ENCODE measurements around the gene CREB3L1. TPM values are rescaled to one million over a fixed set of nuclear protein-coding genes. Genes with fewer than 3 reads are reported as not detected.

CREB3L1 gene
- total and polyA plus RNA-seq, 2 of the 13 experiments (the other 11 are each of a cell fraction or from before 2014, with no cell fraction given), result not detected

DNA sequence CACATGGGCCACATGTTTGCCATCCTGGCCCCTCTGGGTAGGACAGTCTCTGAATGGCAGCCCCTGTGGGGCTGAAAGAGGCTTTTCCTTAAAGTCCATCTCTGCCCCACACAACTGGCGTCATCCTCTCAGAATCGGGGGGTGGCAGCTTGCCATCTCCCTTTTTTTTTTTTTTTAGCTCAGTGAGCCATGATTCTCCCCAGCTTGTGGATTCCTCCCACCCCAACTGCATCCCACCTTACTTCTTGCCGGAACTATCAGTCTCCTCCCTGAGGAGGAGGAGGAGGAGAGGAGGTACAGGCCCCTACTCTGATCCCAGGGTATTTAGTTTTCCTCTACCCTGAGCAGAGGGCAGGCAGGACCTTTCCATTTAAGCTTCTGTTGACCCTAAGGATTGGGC lies 73.2 kb downstream of the CREB3L1 start:
- H3K4me3 ChIP-seq (replicated peaks in 1 of 3; ENCODE audit: insufficient read depth in 1 of 3, low read depth in 2 of 3, low read length in 3 of 3), result no peak overlapping the region

More for the DNA sequence above, 73.2 kb downstream of the CREB3L1 start:
- no peak overlapping the region for H3K9ac ChIP-seq (ENCODE audit: insufficient read depth, low read depth, low read length)
- DNase-seq (ENCODE audit: low spot score) (no peak), FAIRE-seq (no peak), ATAC-seq (no peak)
- peaks cover 49% of the 10 kb centered on the region for H3K4me1 ChIP-seq (ENCODE audit: insufficient read depth, low read length)
- no TSS peak for BruUV-seq (replicated peaks)
- no peaks in the 10 kb centered on the region for H3K9me3 ChIP-seq (ENCODE audit: low read length)
- intact Hi-C loops (cut with micrococcal nuclease; ENCODE audit: unreplicated experiment), result no loop called here
- H2AFZ ChIP-seq (ENCODE audit: low read length), result no peak overlapping the region
- POLR2A ChIA-PET, result interaction anchor here (0.7 kb wide), 1 partner anchor 14 kb away, joined by 3 read pairs; no protein-coding TSS in a partner anchor
- no peak overlapping the region for H3K4me2 ChIP-seq (ENCODE audit: low read depth, low read length)
- 0 out of 5 replicates have a peak, but pooled peaks cover 0 to 4% of the 10 kb centered on the region in 2 experiments for H3K36me3 ChIP-seq (replicated peaks in 1 of 2; ENCODE audit: control insufficient read depth in 1 of 2, insufficient read depth in 2 of 2, low read length in 2 of 2)
- WGBS (ENCODE audit: low lambda C conversion rate), result 91% methylated on average over 3 of the region's 3 CpGs
- H4K20me1 ChIP-seq (ENCODE audit: insufficient read depth, low read length), result no peaks in the 10 kb centered on the region
- TF ChIP-seq ETV5 (CRISPR knock-in tag; IDR thresholded peaks at IDR 0.05; ENCODE audit: borderline replicate concordance), result no peak
- TF ChIP-seq, protein P1, sequence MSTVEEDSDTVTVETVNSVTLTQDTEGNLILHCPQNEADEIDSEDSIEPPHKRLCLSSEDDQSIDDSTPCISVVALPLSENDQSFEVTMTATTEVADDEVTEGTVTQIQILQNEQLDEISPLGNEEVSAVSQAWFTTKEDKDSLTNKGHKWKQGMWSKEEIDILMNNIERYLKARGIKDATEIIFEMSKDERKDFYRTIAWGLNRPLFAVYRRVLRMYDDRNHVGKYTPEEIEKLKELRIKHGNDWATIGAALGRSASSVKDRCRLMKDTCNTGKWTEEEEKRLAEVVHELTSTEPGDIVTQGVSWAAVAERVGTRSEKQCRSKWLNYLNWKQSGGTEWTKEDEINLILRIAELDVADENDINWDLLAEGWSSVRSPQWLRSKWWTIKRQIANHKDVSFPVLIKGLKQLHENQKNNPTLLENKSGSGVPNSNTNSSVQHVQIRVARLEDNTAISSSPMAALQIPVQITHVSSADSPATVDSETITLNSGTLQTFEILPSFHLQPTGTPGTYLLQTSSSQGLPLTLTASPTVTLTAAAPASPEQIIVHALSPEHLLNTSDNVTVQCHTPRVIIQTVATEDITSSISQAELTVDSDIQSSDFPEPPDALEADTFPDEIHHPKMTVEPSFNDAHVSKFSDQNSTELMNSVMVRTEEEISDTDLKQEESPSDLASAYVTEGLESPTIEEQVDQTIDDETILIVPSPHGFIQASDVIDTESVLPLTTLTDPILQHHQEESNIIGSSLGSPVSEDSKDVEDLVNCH (CRISPR knock-in tag; IDR thresholded peaks at IDR 0.05), result no peak
- no peak for TF ChIP-seq TSC22D2 (CRISPR knock-in tag; IDR thresholded peaks at IDR 0.05; ENCODE audit: borderline replicate concordance)
- TF ChIP-seq ZNF282 (IDR thresholded peaks at IDR 0.05; ENCODE audit: partially characterized antibody), result no peak
- no peak for TF ChIP-seq GLI4 (CRISPR knock-in tag; IDR thresholded peaks at IDR 0.05; ENCODE audit: borderline replicate concordance)
- no peak for TF ChIP-seq TP53 (CRISPR knock-in tag; conservative IDR thresholded peaks at IDR 0.05)
- no peak for TF ChIP-seq GTF3A (CRISPR knock-in tag; conservative IDR thresholded peaks at IDR 0.05)
- TF ChIP-seq, protein P2, sequence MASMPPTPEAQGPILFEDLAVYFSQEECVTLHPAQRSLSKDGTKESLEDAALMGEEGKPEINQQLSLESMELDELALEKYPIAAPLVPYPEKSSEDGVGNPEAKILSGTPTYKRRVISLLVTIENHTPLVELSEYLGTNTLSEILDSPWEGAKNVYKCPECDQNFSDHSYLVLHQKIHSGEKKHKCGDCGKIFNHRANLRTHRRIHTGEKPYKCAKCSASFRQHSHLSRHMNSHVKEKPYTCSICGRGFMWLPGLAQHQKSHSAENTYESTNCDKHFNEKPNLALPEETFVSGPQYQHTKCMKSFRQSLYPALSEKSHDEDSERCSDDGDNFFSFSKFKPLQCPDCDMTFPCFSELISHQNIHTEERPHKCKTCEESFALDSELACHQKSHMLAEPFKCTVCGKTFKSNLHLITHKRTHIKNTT (CRISPR knock-in tag; IDR thresholded peaks at IDR 0.05), result no peak
- TF ChIP-seq ZNF432 (CRISPR knock-in tag; IDR thresholded peaks at IDR 0.05; ENCODE audit: borderline replicate concordance), result no peak
- TF ChIP-seq ARNT (IDR thresholded peaks at IDR 0.05), result no peak
- TF ChIP-seq ZNF83 (CRISPR knock-in tag; IDR thresholded peaks at IDR 0.05; ENCODE audit: borderline replicate concordance), result no peak
- no peak for TF ChIP-seq ZNF747 (CRISPR knock-in tag; IDR thresholded peaks at IDR 0.05; ENCODE audit: borderline replicate concordance)
- no peak for TF ChIP-seq ZNF460 (CRISPR knock-in tag; IDR thresholded peaks at IDR 0.05; ENCODE audit: borderline replicate concordance)
- TF ChIP-seq ZFP82 (CRISPR knock-in tag; IDR thresholded peaks at IDR 0.05; ENCODE audit: borderline replicate concordance), result no peak
- TF ChIP-seq NFIC (IDR thresholded peaks at IDR 0.05; ENCODE audit: low read length), result no peak
- in situ Hi-C loops (cut with HindIII; ENCODE audit: extremely low pct_ligation_motif_present, low pct_unique_long_range_greater_than_20kb), result no loop called here
- H3K27ac ChIP-seq (ENCODE audit: extremely low read length, insufficient read depth, low read length), result no peak overlapping the region
- peaks cover 12% of the 10 kb centered on the region for H3K79me2 ChIP-seq (ENCODE audit: insufficient read depth, low read length)
- CTCF ChIA-PET (ENCODE audit: low intra/inter-chr PET ratio, low total read pairs), result no interaction called here
- peaks cover 0 to 9% of the 10 kb centered on the region in 2 experiments; a peak in 3 of 5 replicates for H3K27me3 ChIP-seq (ENCODE audit: control insufficient read depth in 1 of 2, insufficient read depth in 2 of 2, low read length in 2 of 2)
